LNCaP clone FGC (cell line): Measurements from ENCODE around the gene DHH.

Source experiments
- DNase-seq: peaks from one replicate; pipeline ENCODE4 v3.0.0-alpha.2; 2011; ENCODE audit warnings: low read depth
- H3K4me3 ChIP-seq: 2 replicates; pipeline ENCODE4 v1.5.1; 2011; ENCODE audit warnings: mild to moderate bottlenecking, low read depth, low read length, control low read depth
- CTCF ChIP-seq: IDR thresholded peaks from 2 replicates; pipeline ENCODE4 v1.5.1; 2012; ENCODE audit warnings: mild to moderate bottlenecking; ENCODE audit not compliant: control insufficient read depth, insufficient read depth; ENCODE audit errors: extremely low read depth

DHH gene

GRCh38 chr12:49050507-49051372 lies 43.9 kb downstream of the DHH start:
- H3K4me3 ChIP-seq = no peak overlapping the region
- TF ChIP-seq CTCF = no peak
- DNase-seq = no peak

DNA sequence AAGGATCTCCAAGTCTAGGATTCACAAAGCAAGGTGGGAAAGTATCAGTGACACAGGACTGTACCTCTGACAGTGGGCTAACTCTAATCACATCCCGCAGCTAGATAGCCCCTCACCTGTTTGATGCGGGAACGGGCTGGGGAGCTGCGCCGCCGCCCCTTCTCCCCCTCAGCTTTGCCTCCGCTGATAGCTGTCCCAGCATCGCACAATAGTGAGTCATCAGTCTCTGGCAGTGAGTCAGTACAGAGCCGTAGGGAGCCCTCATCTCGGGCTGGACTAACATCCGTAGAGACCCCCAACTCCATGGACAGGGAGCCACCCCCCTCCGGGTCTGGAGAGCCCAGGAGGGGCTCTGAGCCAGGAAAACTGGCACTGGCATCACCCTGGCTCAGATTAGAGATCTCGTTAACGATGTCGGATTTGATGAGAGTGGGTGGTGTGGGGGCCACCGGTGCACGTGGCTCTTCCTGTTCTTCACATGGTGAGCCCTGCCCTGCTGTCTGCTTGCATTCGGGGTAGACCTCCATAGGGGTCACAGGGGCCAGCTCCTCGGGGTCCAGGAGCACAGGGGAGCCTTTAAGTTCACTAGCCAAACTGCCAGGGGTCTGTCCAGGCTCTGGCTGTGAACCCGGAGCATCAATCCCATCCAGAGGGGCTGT lies 44.9 kb downstream of the DHH start:
- no peak overlapping the region for H3K4me3 ChIP-seq
- no peak for DNase-seq
- no peak for TF ChIP-seq CTCF

- DNase-seq = no peak
- H3K4me3 ChIP-seq = no peak overlapping the region
- TF ChIP-seq CTCF = no peak
Measured at GRCh38 chr12:49048953-49049352, 45.6 kb downstream of the DHH start.

DNA sequence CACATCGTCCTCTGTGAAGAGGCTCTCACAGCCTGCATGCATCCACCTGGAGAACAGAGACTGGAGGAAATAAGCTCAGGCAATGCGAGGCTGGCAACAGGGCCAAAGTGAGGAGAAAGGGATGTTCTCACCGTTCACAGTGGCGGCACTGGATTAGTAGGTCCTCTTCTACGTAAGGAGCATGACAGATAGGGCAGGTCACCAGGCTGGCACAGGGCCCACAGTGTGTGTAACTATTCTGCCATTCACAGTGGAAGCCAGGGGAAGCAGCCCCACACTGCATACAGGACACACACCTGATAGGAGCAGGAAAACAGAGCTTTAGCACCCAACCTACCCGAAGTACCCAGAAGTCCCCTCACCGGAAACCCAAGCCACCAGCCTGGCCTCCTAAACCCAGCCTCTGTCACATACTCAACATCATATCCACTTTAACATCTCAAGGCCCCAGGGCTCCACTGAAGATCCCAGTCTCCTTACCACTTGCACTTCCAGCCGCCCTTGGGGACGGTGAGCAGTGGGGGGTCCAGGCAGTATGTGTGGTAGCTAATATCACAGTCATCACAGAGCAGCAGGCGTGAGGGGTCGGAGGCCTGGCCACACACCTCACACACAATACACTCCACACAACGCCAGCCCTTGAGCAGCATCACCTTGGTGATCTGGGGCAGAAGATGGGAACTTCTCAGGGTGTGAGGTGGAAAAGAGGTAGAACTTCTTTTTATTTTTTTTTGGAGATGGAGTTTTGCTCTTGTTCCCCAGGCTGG lies 48.3 kb downstream of the DHH start:
- no peak overlapping the region for H3K4me3 ChIP-seq
- no peak for TF ChIP-seq CTCF
- DNase-seq = no peak

- no peak overlapping the region for H3K4me3 ChIP-seq
- no peak for DNase-seq
- TF ChIP-seq CTCF = no peak
Measured at GRCh38 chr12:49044660-49045059, 49.9 kb downstream of the DHH start.

DNA sequence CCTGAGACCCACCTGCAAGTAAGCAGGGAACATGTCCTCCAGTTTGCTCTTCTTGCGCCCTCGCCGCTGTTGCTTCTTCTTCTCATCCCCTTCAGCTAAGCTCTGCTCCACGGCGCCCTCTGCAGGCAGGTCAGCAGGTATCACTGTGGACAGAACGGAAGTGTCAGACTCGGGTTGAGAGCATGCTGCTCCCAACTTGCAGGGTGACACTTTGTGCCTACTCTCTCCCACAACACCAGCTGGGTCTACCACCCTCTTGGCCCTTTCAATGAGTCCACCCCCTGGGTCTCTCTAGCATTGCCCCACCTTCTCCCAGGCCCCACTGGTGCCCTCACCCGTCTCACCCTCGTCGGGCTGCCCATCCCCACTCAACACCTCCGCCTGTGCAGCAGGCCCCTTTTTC lies 50.7 kb downstream of the DHH start:
- no peak for DNase-seq

More for the DNA sequence above, 50.7 kb downstream of the DHH start:
- TF ChIP-seq CTCF = peak; percentile 75
- H3K4me3 ChIP-seq = no peak overlapping the region
